Measurements from ENCODE around the gene MRPS5.

Gene MRPS5

GRCh38 chr2:95165030-95165370 lies 43.4 kb upstream of the MRPS5 start:
- Histone ChIP-seq H4K20me1 (ENCODE audit: insufficient read depth, low read length, poor library complexity, severe bottlenecking) (no peaks in the 10 kb centered on the region), H3F3A (ENCODE audit: low read depth) (no peaks in the 10 kb centered on the region), H3K27me3 (ENCODE audit: insufficient read depth, low read length, poor library complexity, severe bottlenecking) (no peaks in the 10 kb centered on the region), H3K9me3 (ENCODE audit: insufficient read depth, low read depth, low read length) (no peaks in the 10 kb centered on the region), H3K79me2 (ENCODE audit: insufficient read depth, low read length) (peaks cover 28% of the 10 kb centered on the region; the same call in 1 of the 2 replicates), H3K9me2 (replicated peaks; ENCODE audit: low read depth, low read length) (no peaks in the 10 kb centered on the region), H3K4me3 (ENCODE audit: low read length, poor library complexity, severe bottlenecking) (peak overlapping the region; percentile 91), H3K36me3 (ENCODE audit: insufficient read depth, low read length) (no peaks in the 10 kb centered on the region), H2AFZ (ENCODE audit: low read length) (peak overlapping the region; percentile 94), H3K9ac (ENCODE audit: low read depth, low read length, poor library complexity, severe bottlenecking) (peak overlapping the region; percentile 89), H3K4me1 (ENCODE audit: insufficient read depth, low read length, poor library complexity, severe bottlenecking) (peaks cover 23% of the 10 kb centered on the region), H3K4me2 (ENCODE audit: low read depth, low read length, poor library complexity, severe bottlenecking) (peak overlapping the region; percentile 78)
- TF ChIP-seq EZH2phosphoT487 (IDR thresholded peaks at IDR 0.05; ENCODE audit: borderline replicate concordance): no peak
- no peak for TF ChIP-seq CTCF (conservative IDR thresholded peaks at IDR 0.05; ENCODE audit: low read length)

GRCh38 chr2:95159690-95160449 lies 38.3 kb upstream of the MRPS5 start, which contains the start of gene ZNF514:
TSS of gene ZNF514 (minus strand) at chr2:95159848. CDS start at chr2:95153253, 6,595 bp downstream.
- H3K79me2 ChIP-seq (ENCODE audit: insufficient read depth, low read length): peaks cover 13% of the 10 kb centered on the region; the same call in 1 of the 2 replicates
- H3K4me1 ChIP-seq (ENCODE audit: insufficient read depth, low read length, poor library complexity, severe bottlenecking): peaks cover 20% of the 10 kb centered on the region
- H2AFZ ChIP-seq (ENCODE audit: low read length): peak within 1 kb of the TSS; percentile 89
- no peaks in the 10 kb centered on the region for H4K20me1 ChIP-seq (ENCODE audit: insufficient read depth, low read length, poor library complexity, severe bottlenecking)
- no peaks in the 10 kb centered on the region for H3K9me2 ChIP-seq (replicated peaks; ENCODE audit: low read depth, low read length)
- peak within 1 kb of the TSS; percentile 83 for H3K4me2 ChIP-seq (ENCODE audit: low read depth, low read length, poor library complexity, severe bottlenecking)
- no peaks in the 10 kb centered on the region for H3K27me3 ChIP-seq (ENCODE audit: insufficient read depth, low read length, poor library complexity, severe bottlenecking)
- H3K9ac ChIP-seq (ENCODE audit: low read depth, low read length, poor library complexity, severe bottlenecking): peak within 1 kb of the TSS; percentile 74
- H3K9me3 ChIP-seq (ENCODE audit: insufficient read depth, low read depth, low read length): no peaks in the 10 kb centered on the region
- H3K4me3 ChIP-seq (ENCODE audit: low read length, poor library complexity, severe bottlenecking): peak within 1 kb of the TSS; percentile 76
- no peaks in the 10 kb centered on the region for H3F3A ChIP-seq (ENCODE audit: low read depth)
- H3K36me3 ChIP-seq (ENCODE audit: insufficient read depth, low read length): no peaks in the 10 kb centered on the region
- TF ChIP-seq CTCF (conservative IDR thresholded peaks at IDR 0.05; ENCODE audit: low read length) (no peak), EZH2phosphoT487 (IDR thresholded peaks at IDR 0.05; ENCODE audit: borderline replicate concordance) (no peak)

- peak overlapping the region; percentile 74 for H3K9ac ChIP-seq (ENCODE audit: low read depth, low read length, poor library complexity, severe bottlenecking)
- no peaks in the 10 kb centered on the region for H3K36me3 ChIP-seq (ENCODE audit: insufficient read depth, low read length)
These were observed 37.4 kb upstream of the MRPS5 start for GRCh38 chr2:95158891-95159619.

More at GRCh38 chr2:95158891-95159619, 37.4 kb upstream of the MRPS5 start:
- Histone ChIP-seq H3F3A (ENCODE audit: low read depth) (no peaks in the 10 kb centered on the region), H3K4me2 (ENCODE audit: low read depth, low read length, poor library complexity, severe bottlenecking) (peak overlapping the region; percentile 83), H3K9me3 (ENCODE audit: insufficient read depth, low read depth, low read length) (no peaks in the 10 kb centered on the region), H4K20me1 (ENCODE audit: insufficient read depth, low read length, poor library complexity, severe bottlenecking) (no peaks in the 10 kb centered on the region), H3K27me3 (ENCODE audit: insufficient read depth, low read length, poor library complexity, severe bottlenecking) (no peaks in the 10 kb centered on the region), H3K9me2 (replicated peaks; ENCODE audit: low read depth, low read length) (no peaks in the 10 kb centered on the region), H3K79me2 (ENCODE audit: insufficient read depth, low read length) (peaks cover 5% of the 10 kb centered on the region; the same call in 1 of the 2 replicates), H3K4me3 (ENCODE audit: low read length, poor library complexity, severe bottlenecking) (peak overlapping the region; percentile 76), H3K4me1 (ENCODE audit: insufficient read depth, low read length, poor library complexity, severe bottlenecking) (peaks cover 15% of the 10 kb centered on the region), H2AFZ (ENCODE audit: low read length) (peak overlapping the region; percentile 89; the same call in 1 of the 2 replicates)
- no peak for TF ChIP-seq EZH2phosphoT487 (IDR thresholded peaks at IDR 0.05; ENCODE audit: borderline replicate concordance)
- TF ChIP-seq CTCF (conservative IDR thresholded peaks at IDR 0.05; ENCODE audit: low read length): no peak
